DMS114 treated with DMSO at 0.1 percent for 48 hours (cell line): Measurements from ENCODE around the gene SNX5.

Experiments used
- DNase-seq: peaks from one replicate; lab custom pipeline; 2025; ENCODE audit not compliant: unreplicated experiment; lab: John Stamatoyannopoulos, UW

Gene SNX5

GRCh38 chr20:17941826-17942196, 26.8 kb downstream of the SNX5 start:
- DNase-seq: no peak

GRCh38 chr20:17941087-17941825, 27.3 kb downstream of the SNX5 start:
- DNase-seq: no peak

GRCh38 chr20:17940224-17940971, 28.2 kb downstream of the SNX5 start:
- DNase-seq: no peak

- no peak for DNase-seq
Observed at GRCh38 chr20:17939622-17940223, 28.9 kb downstream of the SNX5 start.

GRCh38 chr20:17938871-17939619, 29.5 kb downstream of the SNX5 start:
- DNase-seq: no peak

GRCh38 chr20:17936761-17937732, 31.5 kb downstream of the SNX5 start:
- DNase-seq: no peak

GRCh38 chr20:17936286-17936760, 32.3 kb downstream of the SNX5 start:
- DNase-seq: no peak

GRCh38 chr20:17935761-17936160, 32.8 kb downstream of the SNX5 start:
- DNase-seq: no peak

GRCh38 chr20:17935186-17935585, 33.4 kb downstream of the SNX5 start:
- no peak for DNase-seq

GRCh38 chr20:17934141-17934862, 34.3 kb downstream of the SNX5 start:
- no peak for DNase-seq

GRCh38 chr20:17933711-17934110, 34.9 kb downstream of the SNX5 start:
- DNase-seq: no peak

GRCh38 chr20:17933121-17933520, 35.5 kb downstream of the SNX5 start:
- DNase-seq: no peak

- no peak for DNase-seq
Observed at GRCh38 chr20:17932396-17932795, 36.2 kb downstream of the SNX5 start.

GRCh38 chr20:17931513-17931912, 37.1 kb downstream of the SNX5 start:
- DNase-seq: no peak

- no peak for DNase-seq
Observed at GRCh38 chr20:17928633-17929311, 39.8 kb downstream of the SNX5 start.

GRCh38 chr20:17928211-17928611, 40.4 kb downstream of the SNX5 start:
- no peak for DNase-seq

- DNase-seq: no peak
Observed at GRCh38 chr20:17925940-17926300, 42.7 kb downstream of the SNX5 start.

- DNase-seq: no peak
Observed at GRCh38 chr20:17925141-17925939, 43.3 kb downstream of the SNX5 start.
